GM18507 (cell line): ENCODE data around the gene BMP2K.
"Not testable (repeated sequence)": the region's sequence is repeated elsewhere in the genome, so short reads cannot be mapped to it uniquely, and the experiment has no call there.

ENCODE experiments used
- DNase-seq: peaks from one replicate; pipeline ENCODE4 v3.0.0; 2011; ENCODE audit warnings: low read depth; ENCODE audit not compliant: insufficient read length; ENCODE audit errors: extremely low spot score
- FAIRE-seq: peaks from 2 replicates; lab custom pipeline; 2011; peaks lifted over from hg19 to GRCh38; lab: Jason Lieb, UNC

The BMP2K gene

GRCh38 chr4:78784236-78784865 lies 8.2 kb downstream of the BMP2K start:
- DNase-seq (no peak), FAIRE-seq (no peak)

- FAIRE-seq (no peak), DNase-seq (no peak)
Observed at GRCh38 chr4:78787392-78788006, 11.3 kb downstream of the BMP2K start.

GRCh38 chr4:78788007-78788889 lies 12.1 kb downstream of the BMP2K start:
- FAIRE-seq (no peak), DNase-seq (no peak)

GRCh38 chr4:78795594-78796416 lies 19.7 kb downstream of the BMP2K start:
- not testable (repeated sequence) for FAIRE-seq, DNase-seq

- FAIRE-seq: no peak
- DNase-seq: no peak
Observed at GRCh38 chr4:78796526-78796925, 20.4 kb downstream of the BMP2K start.

- DNase-seq: no peak
- FAIRE-seq: no peak
Observed at GRCh38 chr4:78797777-78798284, 21.7 kb downstream of the BMP2K start.

- DNase-seq: no peak
- FAIRE-seq: peak; percentile 58
Observed at GRCh38 chr4:78799551-78800495, 23.7 kb downstream of the BMP2K start.

GRCh38 chr4:78800965-78801364 lies 24.8 kb downstream of the BMP2K start:
- FAIRE-seq (no peak), DNase-seq (no peak)

GRCh38 chr4:78803983-78804382 lies 27.8 kb downstream of the BMP2K start:
- FAIRE-seq (no peak), DNase-seq (no peak)

- FAIRE-seq: no peak
- DNase-seq: no peak
Observed at GRCh38 chr4:78806943-78807460, 30.9 kb downstream of the BMP2K start.

GRCh38 chr4:78809295-78809694 lies 33.1 kb downstream of the BMP2K start:
- FAIRE-seq (peak; percentile 61), DNase-seq (no peak)

GRCh38 chr4:78809928-78810835 lies 34.0 kb downstream of the BMP2K start:
- no peak for FAIRE-seq
- DNase-seq: no peak

GRCh38 chr4:78811034-78811433 lies 34.9 kb downstream of the BMP2K start:
- DNase-seq: no peak
- no peak for FAIRE-seq

GRCh38 chr4:78818530-78819079 lies 42.5 kb downstream of the BMP2K start:
- DNase-seq (no peak), FAIRE-seq (peak; percentile 5)

- DNase-seq: no peak
- no peak for FAIRE-seq
Observed at GRCh38 chr4:78824001-78824400, 47.9 kb downstream of the BMP2K start.

GRCh38 chr4:78827191-78827590 lies 51.0 kb downstream of the BMP2K start:
- DNase-seq: no peak
- no peak for FAIRE-seq

GRCh38 chr4:78829296-78829695 lies 53.1 kb downstream of the BMP2K start:
- no peak for DNase-seq
- no peak for FAIRE-seq
